NCI-H2029 (cell line): ENCODE data around the gene FHAD1.

Experiments used
- DNase-seq: peaks from one replicate; lab custom pipeline; 2025; lab: John Stamatoyannopoulos, UW

The FHAD1 gene

DNA sequence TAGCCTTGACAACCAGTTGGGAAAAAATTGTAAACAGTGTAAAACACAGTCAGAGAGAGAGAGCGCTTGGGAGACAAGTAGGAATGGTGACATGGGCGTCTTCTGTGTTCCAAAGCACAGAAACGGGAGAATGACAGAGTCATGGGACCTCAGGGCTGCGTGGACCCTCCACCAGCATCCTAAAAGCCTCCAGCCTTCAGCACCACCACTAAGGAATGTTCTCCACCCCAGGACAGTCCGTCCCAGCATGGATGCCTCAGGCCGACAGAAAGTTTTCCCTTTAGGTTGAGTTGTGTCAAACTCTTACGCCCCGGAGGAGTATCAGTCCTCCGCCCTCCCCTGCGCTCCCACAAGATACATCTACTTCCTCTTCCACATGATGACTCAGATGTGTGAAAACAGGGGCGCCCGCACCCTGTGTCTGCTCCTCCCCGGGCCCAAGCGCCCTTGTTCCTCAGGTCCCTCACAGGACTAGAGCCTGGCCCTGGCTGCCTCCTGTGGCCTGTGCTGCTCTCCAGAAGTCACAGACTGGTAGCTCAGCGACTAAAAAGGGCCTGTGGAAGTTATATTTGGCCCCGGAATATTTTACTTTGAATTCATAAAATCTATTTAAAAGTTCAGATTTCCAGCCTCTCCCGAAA lies 98.8 kb downstream of the FHAD1 start:
- no peak for DNase-seq

DNA sequence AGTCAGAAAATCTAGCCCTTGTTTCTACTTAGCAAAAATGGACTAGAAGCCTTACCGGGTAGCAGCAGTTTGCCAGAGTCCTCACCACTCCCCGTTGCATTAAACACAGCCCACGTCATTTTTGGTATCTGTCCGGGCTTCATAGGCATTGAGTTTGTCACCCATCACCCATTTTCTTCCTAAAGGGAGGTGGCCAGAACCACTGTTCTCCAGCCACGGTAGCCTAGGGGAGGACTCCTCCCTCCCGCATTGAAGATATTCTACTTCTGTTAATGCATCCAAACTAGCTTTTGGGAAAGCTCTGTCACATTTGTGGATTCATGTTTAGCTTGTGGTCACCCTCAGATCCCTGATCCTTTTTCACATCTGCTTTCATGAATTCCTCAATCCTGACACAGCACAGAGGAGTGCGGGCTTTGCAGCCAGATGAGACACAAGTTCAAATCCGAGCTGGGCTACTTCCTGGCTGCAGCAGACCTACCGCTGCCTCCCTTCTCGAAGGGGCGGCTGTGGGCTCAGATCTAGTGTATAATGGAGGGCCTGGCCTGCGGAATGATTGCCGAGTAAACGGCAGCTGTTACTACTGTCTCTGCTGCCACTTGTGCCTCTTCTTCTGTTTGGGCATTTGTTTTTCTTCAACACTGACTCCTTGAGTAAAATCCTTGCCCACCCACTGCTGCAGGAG lies 99.5 kb downstream of the FHAD1 start:
- no peak for DNase-seq

- no peak for DNase-seq
Observed at GRCh38 chr1:15347182-15347581, 100.2 kb downstream of the FHAD1 start.

DNA sequence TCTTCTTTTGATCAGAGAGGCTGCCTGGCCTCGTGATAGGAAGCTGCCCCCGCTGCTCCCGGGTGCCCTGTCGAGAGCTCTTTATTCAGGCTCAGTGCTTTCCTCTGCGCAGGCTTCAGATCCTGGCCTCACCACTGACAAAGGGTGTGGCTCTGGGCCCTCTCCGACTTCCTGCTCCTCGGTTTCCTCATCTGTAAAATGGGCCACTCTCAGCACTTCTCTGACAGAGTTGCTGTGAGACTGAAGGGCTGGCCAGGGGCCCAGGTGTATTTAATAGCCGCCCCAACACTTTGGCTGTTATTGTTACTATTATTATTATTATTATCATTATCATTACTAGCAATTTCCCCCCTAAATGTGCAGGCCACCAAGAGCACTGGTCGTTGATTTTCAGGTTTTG lies 101.6 kb downstream of the FHAD1 start:
- DNase-seq = no peak

- DNase-seq = no peak
Observed at GRCh38 chr1:15349133-15349532, 102.1 kb downstream of the FHAD1 start.

DNA sequence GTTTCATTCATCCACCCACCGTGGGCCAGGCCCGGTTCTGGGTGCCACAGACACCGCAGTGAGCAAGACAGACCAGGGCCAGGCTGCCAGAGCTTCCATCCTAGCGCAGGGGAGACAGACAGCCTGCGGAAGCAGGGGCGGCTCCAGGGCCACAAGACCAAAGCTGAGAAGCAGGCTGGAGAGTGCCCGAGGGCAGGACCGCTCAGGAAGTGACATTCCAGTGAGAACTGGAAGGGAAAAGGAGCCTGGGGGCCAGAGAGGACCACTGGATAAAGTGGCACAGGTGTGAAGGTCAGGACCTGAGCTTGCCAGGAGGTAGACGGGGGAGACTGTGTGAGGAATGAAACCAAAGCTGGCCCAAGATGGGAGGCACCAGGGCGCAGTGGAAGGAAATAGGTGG lies 103.1 kb downstream of the FHAD1 start:
- DNase-seq = no peak

DNA sequence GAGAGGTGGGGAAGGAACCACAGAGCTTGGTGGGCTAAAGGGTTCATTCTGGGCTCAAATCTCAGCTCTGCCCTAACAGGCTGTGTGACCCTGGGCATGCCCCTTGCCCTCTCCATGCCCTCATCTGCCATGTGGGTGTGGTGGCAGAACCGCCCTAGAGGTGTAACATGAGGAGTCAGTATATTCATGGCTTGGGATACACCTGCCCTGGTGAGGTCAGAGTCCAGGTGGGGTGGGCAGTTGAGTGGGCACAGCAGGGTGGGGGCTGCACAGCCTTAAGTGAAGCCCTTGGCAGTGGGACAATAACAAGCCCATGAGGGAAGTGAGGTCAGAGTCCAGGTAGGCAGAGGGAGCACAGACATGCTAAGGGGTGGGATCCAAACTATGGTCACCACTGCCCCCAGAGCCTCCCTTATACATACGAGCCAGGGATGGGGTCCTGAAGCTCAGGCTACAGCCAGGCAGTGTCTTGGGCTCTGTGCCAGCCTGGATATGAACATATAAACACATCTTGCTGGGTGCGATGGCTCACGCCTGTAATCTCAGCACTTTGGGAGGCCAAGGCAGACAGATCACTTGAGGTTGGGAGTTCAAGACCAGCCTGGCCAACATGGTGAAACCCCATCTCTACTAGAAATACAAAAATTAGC lies 103.7 kb downstream of the FHAD1 start:
- no peak for DNase-seq

DNA sequence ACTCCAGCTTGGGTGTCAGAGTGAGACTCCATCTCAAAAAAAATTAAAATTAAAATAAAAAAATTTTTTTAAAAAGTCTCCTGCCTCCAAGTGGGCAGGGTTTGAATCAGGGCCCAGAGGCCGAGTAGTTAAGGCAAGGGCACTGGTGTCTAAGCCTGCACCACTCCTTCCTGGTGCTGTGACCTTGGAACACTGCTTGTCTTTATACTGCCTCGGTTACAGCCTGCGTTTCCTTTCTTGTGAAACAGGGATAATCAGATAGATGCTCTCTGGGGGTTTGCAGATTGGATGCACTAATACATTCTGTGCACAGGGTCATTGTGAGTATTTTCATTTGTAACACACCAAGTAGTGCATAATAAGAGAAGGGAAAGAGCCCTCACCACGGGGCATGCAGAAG lies 104.3 kb downstream of the FHAD1 start:
- DNase-seq = no peak

DNA sequence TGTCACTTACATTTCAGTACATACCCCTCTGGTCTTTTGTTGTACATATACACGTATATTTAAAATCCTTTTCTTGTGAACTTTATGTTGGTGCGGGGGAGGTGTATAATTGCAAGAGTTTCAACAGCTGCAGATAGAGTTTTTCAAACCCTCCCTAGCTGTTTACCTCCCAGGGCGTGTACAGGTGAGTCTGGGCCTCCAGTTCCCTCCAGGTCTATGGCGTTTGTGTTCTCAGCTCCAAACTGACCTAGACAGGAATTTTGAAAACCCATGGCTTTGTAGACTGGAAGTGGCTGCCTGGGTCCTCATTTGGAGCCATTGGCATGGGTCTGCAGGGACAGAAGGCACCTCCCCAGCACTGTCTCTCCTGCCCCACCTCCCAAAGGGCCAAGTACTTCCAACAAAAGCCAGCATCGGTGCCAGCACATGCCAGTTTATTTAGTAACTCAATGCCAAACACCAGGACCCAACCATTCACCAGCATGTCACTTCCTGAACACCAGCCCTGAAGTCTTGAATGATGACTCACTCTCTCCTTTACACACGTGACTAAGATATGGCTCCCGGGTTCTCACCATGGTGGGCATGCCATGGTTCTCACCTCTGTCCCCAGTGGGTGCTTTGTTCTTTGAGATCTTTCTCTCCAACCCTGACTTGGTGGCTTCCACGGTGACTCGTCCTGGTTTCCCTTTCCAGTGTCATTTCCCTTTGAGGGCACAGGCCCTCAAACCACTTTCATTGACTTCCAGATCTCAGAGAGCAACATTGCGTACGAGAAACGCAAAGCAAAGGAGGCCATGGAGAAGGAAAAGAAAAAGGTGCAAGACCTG lies 105.3 kb downstream of the FHAD1 start:
- DNase-seq = peak; percentile 91

GRCh38 chr1:15353839-15354579 lies 107.0 kb downstream of the FHAD1 start:
- no peak for DNase-seq

GRCh38 chr1:15354580-15354965 lies 107.5 kb downstream of the FHAD1 start:
- no peak for DNase-seq

GRCh38 chr1:15355968-15356625 lies 109.1 kb downstream of the FHAD1 start:
- DNase-seq = no peak

- no peak for DNase-seq
Observed at GRCh38 chr1:15357612-15358207, 110.7 kb downstream of the FHAD1 start.

DNA sequence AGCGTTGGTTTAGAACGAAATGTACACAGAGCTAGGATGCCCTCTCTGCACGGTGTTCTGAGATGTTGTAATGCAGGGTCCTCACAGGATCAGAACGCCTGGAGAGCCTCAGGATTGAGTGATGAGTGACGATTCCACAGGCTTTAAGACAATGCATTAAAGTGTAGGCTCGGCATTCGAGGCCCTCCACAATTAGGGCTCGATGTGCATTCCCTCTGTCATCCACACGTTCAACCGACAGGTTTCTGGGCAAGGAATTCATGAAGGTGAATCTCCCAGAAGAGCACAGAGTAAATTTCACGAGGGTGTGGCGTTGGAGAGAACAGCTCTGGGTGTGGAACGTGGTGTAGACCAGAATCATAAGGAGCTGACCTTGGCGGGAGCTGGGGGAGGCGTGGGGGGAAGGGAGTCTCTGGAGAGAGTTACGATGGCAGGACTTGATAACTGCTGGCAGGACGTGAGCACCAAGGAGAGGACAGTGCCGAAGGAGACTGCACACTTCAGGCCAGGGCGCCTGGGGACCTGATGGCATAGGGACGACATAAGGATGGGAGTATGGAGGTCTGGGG lies 111.6 kb downstream of the FHAD1 start:
- no peak for DNase-seq

DNA sequence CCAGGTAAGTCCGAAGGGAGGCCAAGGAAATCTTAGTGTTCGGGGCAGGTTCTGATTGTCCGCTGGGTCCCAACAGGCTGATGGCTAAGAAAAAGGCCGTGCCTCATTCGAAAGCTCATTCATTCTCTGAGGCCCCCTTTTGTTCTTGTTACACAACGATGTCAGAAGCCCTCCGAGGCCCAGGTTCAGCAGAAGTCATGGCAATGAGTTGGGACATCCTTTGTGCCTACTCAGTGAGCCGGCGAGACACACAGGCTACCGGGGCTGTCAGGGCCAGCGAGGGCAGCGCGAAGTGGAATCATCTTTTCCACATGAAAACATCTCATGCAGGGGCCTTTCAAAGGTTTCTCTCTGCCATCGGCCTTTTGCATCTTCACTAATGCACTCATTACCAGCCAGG lies 113.7 kb downstream of the FHAD1 start:
- DNase-seq = no peak

DNA sequence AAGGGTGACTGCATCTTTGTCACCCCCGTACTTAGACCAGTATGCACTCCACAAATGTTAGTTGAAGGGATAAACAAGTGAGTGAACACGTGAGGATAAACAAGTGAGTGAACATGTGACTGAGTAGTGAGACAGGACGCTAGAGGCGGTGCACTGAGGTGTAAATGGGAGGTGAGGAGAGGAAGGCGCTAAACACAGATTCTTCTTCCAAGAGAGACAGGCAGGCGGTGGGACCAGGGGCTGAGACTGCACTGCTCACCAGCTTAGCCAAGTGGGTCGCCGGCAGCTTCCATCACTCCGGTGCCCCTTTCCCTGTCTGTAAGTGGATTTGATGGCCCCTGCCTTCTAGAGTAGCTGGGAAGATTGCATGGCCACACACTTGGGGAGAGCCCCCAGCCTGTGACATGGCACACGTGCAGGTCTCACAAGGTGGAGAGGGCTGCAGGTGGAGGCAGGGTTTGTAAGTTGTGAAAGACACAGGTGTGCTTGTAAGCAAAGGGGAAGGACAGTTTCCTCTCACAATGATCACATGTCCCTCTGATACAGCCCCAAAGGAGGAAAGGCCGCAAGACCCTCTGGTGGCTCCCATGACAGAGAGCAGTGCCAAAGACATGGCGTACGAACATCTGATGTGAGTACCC lies 115.2 kb downstream of the FHAD1 start:
- no peak for DNase-seq

GRCh38 chr1:15362737-15363128 lies 115.7 kb downstream of the FHAD1 start:
- DNase-seq = no peak

DNA sequence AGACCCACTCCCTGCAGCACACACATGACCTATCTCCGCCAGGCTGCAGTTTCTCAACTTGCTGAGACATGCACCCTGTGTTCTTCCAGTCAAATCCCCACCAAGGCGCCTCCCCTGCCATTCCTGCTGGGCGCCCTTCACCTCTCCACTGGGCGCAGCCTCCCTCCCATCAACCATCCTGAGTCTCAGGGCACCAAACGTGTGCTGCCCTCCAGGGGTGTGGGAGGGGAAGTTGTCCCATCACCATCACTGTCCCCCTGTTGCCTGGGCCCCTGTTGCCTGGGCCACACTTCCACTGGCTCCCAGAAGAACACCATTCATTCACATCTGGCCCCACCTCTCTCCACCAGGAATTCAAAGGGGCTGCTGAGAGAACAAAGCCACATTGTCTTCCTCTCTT lies 117.7 kb downstream of the FHAD1 start:
- DNase-seq = no peak

DNA sequence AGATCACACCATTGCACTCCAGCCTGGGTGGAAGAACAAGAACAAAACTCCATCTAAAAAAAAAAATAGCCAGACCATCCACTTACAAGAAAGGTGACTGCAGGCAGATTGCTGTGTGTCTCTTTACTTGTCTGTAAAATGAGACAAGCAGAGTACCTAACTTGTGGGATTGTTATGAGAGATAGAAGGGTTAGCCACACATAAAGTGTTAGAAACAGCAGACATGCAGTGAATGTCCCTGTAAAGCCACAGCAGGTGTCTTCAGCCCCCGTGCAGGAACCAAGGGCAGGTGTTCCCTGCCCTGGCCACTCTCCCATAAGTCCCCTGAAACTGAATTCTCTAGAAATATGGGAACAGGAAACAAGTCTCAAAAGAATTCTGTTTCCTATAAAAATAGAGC lies 121.9 kb downstream of the FHAD1 start:
- no peak for DNase-seq

DNA sequence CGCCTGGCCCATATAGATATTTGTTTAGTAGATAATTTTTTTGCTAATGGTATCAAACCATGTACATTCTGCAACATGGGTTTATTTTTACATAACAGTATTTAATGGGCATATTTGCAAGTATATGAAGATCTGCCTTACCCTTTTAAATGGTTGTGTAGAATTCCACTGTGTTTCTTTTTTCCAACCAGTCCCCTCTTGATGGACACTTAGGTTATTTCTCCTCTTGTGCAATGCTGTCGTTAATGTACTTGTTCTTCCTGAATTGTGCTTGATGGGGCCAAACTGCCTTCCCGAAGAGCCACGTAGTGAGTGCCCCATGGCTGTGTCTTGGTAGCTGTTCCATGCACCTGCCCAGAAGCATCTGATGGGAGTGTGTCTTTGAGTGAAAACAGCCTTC lies 123.2 kb downstream of the FHAD1 start:
- DNase-seq = no peak
